HG03469 (cell line): ENCODE results near the gene DLG2.

Source experiments
- ATAC-seq: cut with Tn5 transposase; IDR thresholded peaks from one replicate; pipeline ENCODE4 v1.9.1; 2021; ENCODE audit warnings: mild to moderate bottlenecking, moderate library complexity, moderate number of reproducible peaks; ENCODE audit not compliant: unreplicated experiment

The DLG2 gene

DNA sequence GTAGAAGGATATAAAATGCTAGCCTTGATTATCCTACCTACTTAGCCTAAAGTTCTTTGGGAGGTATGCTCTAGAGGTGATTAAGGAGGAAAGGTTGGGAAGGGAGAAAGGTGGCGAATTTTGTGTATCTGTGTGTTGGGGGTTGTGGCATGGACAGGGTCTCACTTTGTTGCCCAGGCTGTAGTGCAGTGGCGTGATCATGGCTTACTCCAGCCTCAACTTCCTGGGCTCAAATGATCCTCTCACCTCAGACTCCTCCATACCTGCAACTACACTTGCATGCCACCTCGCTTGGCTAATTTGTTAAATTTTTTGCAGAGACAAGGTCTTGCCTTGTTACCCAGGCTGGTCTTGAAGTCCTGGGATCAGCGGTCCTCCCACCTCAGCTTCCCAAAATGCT, 1094.8 kb downstream of the DLG2 start:
- no peak for ATAC-seq

DNA sequence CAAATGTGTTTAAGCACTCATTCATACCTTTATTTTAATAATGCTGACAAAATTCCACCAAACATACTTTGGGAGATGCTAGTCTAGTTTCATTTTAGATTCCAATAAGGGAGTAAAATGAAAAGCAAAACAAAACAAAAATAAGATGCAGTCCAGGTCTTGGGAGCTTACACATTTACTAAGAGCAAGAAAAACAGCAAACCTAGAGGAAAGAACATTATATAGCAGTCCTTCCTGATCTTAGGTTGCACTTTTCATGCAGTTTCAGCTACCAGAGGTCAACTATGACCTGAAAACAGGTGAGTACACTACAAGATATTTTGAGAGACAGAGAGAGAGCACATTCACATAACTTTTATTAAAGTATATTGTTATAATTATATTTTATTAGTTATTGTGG, 1100.9 kb downstream of the DLG2 start:
- no peak for ATAC-seq

DNA sequence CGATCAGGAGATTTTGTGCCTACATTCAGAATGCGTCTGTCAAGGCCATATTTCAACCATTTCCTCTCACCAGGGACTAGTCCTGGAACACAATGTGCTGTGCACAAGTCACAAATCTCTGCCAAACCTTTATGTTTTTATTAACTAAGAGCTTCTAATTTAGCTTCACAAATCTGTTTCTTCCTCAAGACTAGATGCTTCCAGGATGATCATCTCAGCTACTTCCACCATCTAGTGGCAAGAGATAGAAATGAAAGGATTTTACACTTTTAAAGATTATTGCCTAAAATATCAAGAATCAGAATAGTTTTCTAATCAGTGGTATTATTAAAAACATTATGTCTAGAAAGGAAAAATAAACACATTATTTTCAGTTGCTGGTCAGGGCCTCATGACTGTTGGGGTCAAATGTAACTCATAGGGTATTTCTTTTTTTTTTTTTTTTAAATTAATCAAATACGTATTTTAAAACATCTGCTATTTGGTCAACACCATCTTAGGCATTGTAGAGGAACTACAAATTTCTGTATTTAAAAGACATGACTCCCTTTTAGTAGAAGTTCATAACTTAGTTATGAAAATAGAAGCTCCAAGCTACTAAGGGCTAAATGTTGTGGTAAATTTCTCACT, 1102.6 kb downstream of the DLG2 start:
- no peak for ATAC-seq

DNA sequence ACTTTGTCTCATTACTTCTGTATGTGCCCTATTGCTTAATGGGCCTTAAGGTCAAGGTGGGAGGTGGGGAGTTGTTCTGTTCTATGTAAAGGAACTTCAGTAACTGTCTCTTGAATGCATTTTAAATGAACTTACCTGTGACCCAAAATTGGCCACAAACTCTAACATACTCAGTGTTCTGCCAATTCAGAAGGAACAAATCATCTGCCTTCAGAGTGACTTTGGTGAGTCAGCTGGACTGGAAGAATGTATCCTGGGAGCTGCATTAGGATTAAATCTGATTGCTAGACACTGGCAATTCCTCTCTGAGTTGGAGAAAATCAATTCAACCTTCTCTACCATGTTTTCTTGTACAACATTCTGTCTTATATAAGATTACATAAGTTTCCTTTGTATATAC, 1104.8 kb downstream of the DLG2 start:
- no peak for ATAC-seq

DNA sequence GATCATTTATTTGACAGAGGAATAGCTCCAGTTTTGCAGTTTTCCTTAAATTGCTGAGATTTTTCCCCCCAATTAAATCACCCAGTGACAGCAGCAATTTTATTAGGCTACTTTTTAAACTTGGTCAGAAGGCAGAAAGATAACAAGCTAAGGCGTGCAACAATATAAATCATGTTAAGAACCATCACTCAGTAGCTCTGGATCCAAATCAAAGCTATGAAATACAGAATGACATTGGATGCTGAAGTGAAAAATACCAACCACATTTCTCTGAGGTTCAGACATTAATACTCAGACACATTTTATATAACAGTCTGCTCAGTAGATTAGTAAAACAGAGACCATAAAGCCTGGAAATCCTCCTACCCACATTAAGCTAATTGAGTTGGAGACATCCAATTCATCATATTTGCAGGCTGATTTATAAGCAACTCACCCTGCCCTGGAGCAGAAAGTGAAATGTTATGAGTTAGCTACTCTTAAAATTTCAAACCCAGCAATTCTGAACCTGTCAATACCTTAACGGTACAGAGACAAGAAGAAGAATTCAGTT, 1108.4 kb downstream of the DLG2 start:
- ATAC-seq: no peak

DNA sequence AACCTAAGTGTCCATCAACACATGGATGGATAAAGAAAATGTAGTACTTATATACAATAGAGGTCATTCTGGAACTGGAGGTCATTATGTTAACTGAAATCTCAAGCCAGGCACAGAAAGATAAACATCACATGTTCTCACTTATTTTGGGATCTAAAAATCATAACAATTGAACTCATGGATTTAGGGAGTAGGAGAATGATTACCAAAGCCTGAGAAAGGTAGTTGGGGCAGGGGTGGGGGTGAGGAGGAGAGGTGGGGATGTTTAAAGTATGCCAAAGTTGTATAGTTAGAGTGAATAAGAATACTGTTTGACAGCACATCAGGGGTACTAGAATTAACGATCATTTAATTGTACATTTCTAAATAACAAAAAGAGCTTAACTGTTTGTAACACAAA, 1112.7 kb downstream of the DLG2 start:
- no peak for ATAC-seq

DNA sequence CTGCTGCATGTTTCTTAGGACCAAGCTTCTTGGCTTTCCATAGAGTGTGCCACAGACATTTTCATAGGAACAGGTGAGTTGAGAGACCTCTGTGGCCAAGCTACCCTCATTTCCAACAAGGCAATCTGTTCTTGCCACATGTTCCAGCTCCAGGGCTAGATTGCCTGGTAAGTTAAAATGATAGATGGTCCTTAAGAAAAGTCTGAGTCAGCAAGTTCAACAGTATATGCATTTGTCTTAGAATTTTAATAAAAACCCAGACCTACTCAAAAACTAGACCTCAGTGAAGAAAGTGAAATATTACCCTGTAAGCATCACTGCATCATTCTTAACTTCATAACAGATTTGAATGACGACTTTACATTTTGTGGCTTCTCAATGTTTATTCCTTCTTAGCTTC, 1123.6 kb downstream of the DLG2 start:
- ATAC-seq: no peak

DNA sequence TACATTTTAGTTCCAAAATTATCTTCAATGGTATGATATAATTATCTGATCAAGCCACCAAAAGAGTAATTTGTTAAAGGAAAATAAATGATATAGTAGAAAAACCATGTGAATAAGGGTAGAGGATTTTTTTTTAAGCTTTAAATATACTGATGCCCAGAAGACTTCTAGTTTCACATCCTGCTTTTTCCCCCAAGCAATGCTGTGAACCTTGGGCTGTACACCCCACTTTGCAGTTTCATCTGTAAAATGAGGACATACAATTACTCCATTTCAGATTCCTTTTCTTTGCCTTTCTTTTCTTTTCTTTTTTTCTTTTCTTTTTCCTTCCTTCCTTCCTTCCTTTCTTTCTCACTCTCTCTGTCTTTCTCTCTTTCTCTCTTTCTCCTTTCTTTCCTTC, 1125.4 kb downstream of the DLG2 start:
- ATAC-seq: no peak

DNA sequence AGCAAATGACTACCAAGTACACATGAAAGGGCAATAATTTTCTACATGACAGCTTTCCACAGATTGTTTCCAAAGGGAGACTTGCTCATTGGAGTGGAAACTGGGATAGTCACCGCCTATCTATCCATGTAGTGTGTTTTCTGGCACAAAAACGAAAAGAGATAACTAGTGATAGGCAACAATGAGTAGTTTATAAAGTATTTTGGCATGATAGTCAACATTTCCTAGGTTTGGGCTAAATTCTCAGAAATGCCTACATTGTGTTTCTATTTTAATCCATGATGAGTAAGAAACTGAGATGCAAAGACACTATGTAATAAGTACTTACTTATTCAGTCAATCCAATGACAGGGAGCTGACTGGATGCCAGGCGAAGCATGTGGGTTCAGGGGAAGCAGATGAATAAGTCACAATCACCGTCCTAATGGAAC, 1129.1 kb downstream of the DLG2 start:
- ATAC-seq: no peak

DNA sequence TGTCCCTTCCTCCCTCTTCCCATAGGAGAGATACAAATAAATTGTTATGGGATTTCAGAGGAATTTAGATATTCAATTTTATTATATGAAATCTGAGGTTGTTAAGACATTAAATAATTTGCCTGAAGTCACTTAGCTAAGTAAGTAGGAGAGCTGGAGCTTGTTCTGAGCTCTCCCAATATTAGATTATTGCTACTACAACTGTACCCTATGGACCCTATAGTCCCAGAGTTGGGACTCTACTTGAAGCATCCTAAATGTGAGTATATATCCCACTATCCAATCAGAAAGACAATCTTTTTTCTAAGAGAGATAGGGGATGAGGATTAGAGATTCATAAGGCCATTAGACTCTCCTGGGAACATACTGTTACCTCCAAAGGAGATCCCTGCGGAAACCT, 1130.0 kb downstream of the DLG2 start:
- no peak for ATAC-seq

DNA sequence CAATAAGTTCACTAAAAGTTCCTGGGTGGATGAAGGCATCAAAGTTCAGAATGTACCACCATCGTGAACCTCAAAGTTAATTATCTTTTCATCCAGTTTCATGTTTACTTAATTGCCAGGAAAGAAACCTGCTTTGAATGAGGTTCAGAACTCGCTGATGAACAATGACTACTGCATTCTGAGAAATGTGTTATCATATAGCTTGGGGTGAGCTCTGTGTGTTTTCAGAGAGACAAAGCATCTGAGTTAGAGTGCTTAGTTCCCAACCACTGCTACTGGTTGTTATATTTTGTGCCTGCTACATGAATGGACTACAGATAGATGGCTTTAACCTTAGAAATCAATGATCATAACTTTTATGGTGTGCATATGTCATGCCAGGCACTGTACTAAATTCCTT, 1131.0 kb downstream of the DLG2 start:
- no peak for ATAC-seq

DNA sequence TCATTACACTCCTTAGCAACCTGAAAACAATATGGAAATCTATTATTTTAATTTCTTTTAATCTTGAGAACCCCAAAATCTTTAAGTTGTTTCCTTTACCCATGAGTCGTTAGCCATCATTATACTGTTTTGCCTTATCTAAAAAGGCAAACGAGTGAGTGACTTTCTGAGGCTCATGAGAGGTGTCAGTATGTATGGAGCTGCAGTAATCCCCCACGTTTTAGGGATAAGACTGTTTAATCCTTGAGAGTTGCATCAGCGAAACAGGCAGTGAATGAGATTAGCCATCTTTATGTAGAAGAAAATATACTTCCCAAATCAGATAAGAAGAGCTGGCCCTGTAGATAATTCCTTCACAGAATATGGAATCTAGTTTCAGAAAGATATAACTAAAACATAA, 1147.0 kb downstream of the DLG2 start:
- no peak for ATAC-seq

DNA sequence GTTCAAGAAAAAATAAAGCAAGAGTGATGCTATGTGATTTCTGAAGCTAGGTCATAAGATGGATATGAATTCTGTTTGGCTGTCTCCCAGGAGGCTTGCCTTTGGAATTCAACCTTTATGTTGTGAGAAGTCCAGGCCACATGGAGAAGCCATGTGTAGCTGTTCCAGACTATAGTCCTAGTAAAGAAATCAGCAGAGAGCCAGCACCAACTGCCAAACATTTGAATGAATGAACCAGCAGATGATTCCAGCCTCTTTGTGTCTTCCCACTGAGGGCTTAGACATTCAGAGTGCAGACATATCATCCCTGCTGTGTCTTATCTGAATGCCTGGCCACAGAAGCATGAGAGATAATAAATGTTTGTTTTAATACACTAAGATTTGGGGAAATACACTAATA, 1150.6 kb downstream of the DLG2 start:
- no peak for ATAC-seq

DNA sequence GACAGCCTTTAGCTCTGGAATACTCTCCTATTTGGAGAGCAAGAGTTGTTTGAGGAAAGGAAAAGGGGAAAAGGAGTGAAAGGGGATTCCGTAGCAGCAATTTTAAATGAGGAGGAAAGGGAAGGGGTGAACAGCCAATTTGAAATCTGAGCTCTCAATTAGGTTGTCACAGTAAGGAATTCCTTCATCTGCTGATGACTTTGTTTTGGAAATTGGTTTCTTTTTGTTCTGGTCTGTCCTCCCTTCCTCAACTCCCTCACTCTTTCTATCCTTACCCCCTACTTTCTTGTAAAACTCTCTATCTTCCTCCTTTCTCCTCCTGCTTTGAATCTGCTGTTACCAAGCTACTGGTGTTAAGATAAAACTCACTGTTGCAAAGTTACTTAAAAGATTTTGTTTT, 1155.6 kb downstream of the DLG2 start:
- ATAC-seq: no peak

DNA sequence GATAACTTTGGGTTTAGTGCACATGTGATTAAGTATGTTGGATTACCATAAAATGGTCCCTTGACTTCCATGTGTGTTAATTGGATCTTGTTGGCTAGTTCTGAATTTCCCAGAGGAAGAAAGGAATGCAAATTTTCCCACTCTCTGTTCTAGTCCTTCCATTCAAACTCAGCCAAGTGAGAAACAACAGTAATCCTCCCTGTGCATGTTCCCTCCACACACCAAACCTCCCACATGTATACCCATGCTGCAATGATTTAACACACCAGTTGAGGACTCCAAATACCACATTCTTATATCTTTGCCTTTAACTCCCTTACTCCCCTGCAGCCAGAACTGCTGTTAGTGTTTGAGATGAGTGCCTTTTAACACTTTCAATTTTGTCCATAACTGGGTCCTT, 1158.9 kb downstream of the DLG2 start:
- ATAC-seq: no peak

DNA sequence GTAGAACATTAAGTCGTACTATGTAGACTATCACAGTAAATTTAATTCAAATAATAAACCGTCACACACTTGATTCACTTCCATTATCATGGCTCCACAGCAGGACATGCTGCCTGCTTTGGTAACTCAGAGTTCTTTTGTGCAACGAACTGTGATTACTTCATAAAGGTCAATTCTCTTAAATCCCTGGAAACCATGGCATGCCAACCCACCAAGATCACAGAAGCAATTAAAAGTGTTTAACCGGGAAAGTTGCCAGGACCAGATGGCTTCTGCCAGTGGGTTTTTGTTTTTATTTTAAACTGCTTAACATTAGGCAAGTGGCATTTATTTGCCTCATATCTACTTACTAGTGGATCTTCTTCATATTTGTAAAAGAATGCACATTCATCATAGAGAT, 1162.1 kb downstream of the DLG2 start:
- no peak for ATAC-seq

DNA sequence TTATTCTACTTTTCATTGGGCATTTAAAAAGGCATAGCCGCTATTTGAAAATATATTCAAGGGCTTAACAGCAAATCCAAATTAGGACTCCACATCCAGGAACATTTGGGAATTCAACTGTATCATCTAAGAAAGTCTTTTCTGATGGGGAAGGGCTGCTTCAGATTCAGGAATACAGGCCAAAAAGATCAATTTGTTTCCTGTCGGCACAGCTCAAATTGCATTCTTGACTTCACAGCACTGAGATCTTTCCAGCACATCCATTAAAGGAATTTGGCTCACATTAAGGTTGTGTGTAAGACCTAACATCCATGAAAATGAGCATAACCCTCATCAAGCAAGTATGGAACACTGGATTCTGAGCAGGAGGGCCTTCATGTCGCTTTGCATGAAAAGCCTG, 1171.5 kb downstream of the DLG2 start:
- ATAC-seq: no peak

DNA sequence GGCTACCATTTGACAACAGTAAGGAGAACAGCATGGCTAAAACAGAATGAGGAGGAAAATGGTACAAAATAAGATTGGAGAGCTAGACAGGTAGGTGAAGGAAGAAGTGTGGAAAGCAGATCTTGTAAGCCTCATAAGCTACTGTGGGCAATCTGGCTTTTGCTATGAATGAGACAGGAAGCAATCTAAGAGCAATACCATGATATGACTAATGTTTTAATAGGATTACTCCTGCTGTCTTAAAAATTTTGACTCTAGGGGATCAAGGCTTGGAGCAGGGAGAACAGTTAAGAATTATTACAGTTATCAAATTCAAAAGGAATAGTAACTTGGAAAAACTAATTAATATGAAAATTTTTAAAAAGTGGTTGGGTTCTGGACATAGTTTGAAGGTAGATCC, 1174.9 kb downstream of the DLG2 start:
- ATAC-seq: no peak

DNA sequence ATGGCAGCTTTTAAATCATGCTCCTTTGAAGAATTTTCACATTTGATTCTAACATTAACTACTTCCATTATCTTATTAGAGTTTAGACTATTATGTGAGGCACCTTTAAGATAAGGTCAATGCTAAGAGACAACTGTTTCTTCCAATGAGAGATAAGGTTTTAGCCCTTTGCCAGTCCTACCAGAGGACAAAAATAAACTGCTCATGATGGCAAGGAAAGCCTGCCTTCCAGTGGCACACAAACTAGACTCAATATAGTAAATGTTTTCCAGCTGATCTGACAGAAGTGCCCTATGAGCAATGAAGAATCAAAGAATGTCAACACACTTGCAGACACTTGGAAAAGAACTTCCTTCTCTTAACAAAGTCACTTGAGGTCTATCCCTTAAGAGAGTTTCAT, 1188.6 kb downstream of the DLG2 start:
- no peak for ATAC-seq

DNA sequence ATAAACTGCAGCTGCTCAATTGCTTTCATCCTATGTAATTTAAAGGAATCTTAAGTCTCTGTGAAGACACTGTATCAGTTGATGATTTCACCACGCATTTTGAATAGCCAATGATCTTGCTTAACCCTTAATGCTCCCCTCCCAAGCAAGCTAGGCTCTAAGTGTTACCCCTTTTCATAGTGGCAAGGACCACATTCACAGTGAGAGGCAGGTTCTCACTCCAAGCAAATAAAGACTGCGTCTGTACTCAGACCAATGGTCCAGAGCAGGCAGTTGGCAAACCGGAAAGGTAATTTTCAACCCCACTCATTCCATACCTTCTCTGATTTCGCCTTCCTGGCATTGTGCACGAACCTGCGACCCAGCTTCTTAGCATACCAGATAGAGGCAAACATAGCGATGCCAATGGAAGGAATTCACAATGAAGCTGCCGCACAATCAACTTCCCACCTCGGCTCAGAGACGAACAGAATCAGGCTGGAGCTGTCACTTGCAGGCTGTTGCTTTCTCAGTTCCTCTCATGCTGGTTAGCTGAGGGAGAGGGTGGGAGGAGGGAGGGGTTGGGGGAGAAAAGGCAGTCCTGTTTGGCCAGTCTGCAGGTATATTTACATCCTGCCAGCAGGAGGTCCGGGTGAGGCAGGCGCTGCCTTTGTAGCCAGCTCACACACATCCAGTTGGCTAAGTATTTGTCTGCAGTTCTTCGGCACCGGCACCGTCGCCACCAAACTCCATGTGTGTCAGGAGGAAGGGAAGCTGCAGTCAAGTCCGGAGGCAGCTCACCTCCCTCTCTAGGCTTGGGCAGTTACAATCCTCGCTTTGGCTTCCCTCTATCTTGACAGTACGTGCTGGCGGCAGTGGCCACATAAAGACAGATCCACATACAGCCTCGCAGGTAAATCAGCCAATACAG, 1189.8 kb downstream of the DLG2 start:
- peak; percentile 88 for ATAC-seq

DNA sequence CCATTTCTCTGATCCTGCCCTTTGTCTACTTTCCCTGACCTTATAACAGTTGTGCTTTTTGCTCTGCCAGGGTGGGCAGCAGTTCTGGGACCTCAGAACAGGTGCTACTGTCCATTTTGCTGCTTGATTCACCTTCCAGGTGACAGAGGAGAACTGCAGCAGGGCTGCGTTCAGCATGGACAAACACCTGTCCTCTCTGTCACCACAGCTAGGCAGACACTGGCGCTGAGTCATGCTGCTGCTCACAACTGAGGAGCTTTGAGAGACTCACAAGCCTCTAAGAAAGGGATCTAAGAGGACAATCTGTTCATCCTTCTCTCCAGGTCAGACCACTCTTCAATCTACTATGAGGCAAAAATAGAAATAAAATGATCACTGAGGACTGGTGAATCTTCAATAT, 1196.5 kb downstream of the DLG2 start:
- no peak for ATAC-seq

DNA sequence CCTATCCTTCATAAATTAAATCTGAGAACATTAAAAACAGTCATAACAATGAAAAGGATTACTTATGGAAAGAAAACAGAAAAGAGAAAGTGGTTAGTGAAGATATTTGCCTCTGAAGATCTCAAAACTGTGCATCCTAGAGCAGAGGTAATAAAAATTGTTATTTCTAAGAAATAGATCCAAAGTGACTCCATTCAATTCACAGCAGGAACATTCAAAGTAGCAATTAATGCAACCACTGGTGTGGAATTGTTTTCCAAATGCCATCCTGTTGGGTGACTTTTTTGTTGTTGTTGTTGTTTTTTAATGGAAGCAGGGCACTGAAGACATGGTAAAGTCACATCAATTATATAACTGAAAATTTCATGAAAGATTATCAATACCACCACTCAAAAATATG, 1201.5 kb downstream of the DLG2 start:
- no peak for ATAC-seq
